ENCODE measurements around the gene ATAD3C. TPM values are rescaled to one million over a fixed set of nuclear protein-coding genes. Genes with fewer than 3 reads are reported as not detected.
"Not testable (repeated sequence)": the region's sequence is repeated elsewhere in the genome, so short reads cannot be mapped to it uniquely, and the experiment has no call there.

ATAD3C gene
- total RNA-seq, 2 donors from 2014 or later = 1.7 to 2.4 TPM

DNA sequence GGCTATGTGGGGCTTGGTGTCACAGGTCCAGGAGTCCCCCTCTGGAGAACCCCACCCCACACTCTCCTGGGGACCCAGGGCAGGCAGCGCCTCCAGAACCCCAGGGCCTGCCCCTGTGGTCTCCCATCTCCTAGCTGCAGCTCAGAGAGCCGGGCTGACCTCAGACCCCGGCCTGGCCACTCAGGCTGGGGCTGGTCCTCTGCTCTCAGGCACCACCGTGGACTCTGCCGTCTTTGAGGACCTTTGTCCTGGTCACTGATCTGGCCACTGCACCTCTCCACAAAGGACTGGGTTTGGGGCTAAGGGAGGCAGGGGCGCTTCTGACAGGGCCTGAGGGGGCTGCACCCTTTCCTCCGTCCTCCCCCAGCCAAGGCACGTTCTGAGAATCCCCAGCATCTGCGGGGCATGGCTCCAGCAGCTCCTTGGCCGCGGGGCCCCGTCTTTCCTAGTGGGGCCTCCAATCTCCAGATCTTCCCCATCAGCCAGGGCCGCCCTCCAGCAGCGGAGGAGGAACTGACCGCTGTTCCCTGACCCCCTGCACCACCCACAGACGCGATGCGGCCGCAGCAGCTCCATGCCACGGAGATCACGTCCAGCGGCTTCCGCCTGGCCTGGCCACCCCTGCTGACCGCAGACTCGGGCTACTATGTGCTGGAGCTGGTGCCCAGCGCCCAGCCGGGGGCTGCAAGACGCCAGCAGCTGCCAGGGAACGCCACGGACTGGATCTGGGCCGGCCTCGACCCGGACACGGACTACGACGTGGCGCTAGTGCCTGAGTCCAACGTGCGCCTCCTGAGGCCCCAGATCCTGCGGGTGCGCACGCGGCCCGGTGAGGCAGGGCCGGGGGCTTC lies 10.7 kb upstream of the ATAD3C start:
- intact Hi-C loops (cut with DNase I) = no loop called here
- DNase-seq (no peak), ATAC-seq (no peak)

DNA sequence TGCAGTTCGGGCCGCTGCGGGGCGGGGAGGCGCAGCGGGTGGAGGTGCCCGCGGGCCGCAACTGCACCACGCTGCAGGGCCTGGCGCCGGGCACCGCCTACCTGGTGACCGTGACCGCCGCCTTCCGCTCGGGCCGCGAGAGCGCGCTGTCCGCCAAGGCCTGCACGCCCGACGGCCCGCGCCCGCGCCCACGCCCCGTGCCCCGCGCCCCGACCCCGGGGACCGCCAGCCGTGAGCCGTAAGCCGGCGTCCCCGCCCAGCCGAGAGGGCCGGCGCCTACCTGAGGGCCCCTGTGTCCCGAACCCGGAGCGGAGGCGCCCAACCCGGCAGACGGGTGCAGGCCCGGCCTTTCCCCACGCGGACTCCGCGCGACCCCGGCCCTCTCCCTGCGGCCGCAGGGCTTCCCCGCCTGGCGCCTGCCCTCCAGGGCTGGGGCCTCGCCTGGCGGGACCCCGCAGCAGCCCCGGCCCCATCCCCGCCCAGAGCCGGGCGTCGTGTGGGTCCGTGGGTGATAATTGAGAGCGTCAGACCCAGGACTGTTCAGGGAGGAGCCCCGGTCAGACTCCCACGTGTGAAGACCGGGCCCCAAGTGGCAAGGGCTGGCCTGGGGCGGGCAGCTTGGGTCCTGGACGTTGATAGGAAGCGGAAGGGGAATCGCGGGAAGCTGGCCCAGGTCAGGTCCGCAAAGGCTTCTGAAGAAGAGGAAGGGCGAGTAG lies 9.8 kb upstream of the ATAD3C start:
- intact Hi-C loops (cut with DNase I) = loop anchor here in 1 of 2 donors (2.0 to 5.0 kb wide), 2 partner anchors 32 to 59 kb away; partner anchors contain the start of gene MRPL20
- no peak for ATAC-seq
- peak; percentile 25 for DNase-seq

DNA sequence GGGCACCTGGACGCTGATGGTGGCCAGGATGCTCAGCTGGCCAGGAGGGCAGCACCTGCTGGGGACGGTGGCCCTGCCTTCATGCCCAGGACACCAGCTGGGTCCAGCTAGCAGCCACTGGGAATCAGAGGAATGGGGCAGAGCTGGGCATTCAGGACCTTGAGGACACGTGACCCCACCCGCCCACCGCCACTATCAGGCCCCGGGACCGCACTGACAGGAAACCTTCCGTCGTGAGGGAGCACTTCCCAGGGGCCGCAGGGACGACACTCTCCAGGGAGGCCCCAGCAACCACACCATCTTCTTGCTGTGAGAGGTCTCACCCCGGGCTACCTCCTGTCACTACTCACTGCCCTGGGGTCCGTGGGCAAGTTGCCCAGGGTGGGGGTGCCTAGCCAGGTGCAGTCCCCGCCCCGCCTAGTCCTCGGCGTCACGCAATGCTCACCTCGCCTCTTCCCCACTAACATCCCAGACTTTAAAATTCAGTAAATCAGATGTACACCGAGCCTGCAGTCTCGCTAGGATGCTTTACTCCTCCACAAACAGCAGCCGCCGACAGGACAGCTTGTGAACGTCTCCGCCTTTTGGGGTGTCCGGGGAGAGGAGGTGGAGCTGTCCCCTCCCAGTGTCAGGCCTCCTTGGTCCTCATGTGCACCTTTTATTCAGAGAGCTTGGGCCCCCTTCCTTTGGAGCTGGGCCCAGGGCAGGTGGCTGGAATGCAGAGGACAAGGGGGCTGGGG lies 9.1 kb upstream of the ATAD3C start:
- intact Hi-C loops (cut with DNase I) = loop anchor here in 1 of 2 donors (2.0 to 5.0 kb wide), 2 partner anchors 33 to 58 kb away; partner anchors contain the start of gene MRPL20
- no peak for ATAC-seq

DNA sequence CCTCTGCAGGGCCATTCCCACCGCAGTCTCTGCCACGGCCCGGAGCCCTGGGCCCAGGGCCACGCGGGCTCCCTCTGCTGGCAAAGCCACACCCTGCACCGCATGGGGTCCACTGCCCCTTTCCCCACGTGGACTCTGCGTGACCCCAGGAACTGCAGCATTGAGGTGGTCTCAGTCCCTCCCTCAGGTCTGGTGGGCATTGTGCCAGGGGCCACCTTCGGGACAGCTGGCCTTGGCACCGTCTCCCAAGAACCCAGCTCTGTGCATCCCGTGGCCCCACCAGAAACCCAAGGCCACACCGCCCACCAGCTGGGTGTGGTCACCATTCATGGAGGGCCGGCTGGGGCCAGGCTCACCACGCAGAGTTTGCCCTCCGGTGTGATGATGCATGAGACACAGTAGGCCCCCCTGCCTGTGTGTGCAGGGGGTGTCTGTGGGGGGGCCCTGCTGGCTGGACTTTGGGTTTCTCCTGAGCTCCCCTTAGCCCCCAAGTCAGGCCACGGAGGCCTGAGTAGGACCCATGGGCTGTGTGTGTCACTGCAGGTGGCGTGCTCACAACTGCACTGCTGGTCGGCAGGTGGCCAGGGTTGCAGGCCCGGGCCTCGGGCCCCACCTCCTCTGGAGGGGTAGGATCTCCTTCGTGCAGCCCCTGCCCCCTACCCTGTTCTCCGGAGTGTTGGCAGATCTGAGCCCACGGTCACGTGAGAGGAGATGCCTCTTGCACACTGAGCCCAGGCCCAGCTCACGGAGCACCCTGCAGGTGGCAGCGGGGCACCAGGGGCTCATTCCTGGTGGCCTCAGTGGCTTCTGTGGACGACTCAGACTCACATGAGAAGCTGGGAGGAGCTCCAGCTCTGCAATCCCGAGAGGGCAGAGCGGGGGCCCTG lies 8.2 kb upstream of the ATAD3C start:
- intact Hi-C loops (cut with DNase I) = loop anchor here in 1 of 2 donors (2.0 to 5.0 kb wide), 2 partner anchors 34 to 58 kb away; partner anchors contain the start of gene MRPL20
- ATAC-seq (peak; percentile 80 to 85), DNase-seq (peak; percentile 65)

More for the DNA sequence above, 9.1 kb upstream of the ATAD3C start:
- DNase-seq = no peak

DNA sequence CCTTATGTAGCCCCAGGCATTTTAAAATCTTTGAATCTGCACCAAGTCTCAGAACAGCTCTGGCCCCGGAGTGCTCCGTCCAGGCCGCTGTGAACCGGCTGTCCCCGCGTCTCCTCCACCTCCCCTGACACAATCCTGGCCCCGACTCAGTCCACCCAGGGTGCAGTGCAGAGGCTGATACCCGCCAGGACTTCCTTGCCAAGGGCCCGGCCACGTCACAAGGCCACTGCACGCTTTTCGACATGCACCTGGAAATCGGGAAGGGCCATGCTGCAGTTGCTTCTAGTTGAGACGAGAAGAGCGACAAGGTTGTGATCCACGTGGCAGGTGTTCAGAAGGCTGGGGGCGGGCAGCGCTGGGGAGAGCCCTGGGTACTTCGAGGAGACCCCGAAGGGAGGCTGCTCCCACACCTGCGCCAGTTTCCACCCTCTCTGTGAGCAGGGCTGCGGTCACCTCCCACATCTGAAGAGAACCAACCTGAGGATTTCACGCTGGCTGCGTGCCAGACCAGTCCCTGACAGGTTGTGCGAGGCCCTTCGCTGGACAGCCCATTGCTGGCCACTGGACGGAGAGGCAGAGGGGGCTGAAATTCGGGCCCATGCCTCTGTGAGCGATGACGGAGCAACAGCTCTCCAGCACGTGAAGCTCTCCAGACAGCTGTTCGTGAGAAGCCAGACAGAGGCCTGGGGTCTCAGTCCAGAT lies 7.3 kb upstream of the ATAD3C start:
- DNase-seq (peak; percentile 24), ATAC-seq (peak in 1 of 2 donors; percentile 16)
- intact Hi-C loops (cut with DNase I) = loop anchor here in 1 of 2 donors (5.0 kb wide), 1 partner anchor 35 kb away; the partner anchor contains the start of gene MRPL20

DNA sequence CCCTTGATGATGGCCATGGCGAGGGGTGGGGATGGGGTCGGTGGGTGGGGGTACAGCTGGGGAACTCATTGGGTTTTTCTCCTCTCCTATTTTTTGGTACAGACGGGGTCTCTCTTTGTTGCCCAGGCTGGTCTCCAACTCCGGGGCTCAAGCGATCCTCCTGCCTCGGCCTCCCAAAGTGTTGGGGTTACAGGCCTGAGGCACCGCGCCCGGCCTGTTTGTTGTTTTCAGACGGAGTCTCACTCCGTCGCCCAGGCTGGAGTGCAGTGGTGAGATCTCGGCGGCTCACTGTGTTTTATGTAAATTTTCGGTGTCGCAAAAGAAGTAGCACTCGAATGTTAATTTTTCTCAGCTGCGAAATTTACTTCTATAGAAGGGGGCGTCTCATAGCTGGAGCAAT lies 2.9 kb upstream of the ATAD3C start:
- ATAC-seq; intact Hi-C loops (cut with DNase I); DNase-seq: not testable (repeated sequence)

DNA sequence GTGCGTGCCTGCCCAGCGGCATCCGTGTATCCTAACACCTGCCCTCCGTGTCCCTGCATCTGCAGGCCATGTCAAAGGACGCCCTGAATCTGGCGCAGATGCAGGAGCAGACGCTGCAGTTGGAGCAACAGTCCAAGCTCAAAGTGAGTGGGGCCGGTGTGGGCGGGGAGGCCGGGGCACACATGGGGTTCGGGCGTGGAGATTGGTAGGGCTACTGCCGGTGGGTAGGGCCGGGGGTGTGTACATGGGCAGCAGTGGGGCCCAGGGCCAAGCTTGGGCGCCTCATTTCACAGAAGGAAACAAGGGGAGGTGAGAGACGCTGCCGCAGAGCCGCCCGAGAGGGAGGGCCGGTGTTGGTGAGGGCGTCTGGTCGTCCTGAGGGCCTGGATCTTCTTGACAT lies 1.1 kb downstream of the ATAD3C start:
- ATAC-seq; DNase-seq; intact Hi-C loops (cut with DNase I): not testable (repeated sequence)

DNA sequence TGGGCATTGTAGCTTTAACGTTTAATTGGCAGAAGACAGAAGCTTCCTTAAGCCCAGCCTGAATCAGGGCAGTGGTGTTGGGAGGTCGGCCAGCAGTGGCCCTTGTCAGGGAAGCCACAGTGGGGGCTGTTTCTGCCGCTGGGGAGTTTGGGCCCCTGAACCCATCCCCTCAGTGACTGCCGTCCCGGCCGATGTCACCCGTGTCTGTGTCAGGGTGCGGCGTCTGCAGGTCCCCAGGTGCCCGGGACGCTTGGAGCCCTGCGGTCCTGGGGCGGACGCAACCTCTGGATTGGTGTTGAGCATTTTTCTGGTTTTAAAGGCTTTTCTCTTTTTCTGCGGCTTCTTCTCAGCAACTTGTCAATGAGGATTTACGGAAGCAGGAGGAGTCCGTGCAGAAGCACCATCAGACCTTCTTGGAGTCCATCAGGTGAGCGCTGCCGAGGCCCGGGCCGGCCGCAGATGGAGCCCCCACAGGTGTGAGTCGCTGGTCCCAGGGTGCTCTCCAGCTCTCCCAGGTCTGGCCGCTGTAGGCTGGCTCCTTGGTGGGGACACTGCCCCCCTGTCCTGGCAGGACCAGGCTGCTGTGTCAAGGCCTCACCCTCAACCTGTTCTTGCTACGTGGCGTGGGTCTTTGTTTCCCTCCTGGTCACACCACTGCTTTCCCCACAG lies 2.3 kb downstream of the ATAD3C start:
- ATAC-seq = no peak
- no peak for DNase-seq
- intact Hi-C loops (cut with DNase I) = no loop called here

DNA sequence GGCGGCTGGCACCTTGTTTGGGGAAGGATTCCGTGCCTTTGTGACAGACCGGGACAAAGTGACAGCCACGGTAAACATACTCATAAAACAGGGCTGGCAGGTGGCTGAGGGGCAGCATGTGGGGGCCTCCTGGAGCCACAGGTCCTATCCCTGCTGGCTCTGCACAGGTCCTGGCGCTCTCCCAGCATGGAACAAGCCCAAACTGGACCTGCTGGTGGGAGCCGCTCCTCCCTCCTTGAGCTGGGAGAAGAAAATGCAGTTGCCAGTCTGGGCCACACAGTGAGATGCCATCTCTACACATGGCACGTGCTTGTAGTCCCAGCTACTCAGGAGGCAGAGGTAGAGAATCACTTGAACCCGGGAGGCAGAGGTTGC lies 2.9 kb downstream of the ATAD3C start:
- intact Hi-C loops (cut with DNase I); DNase-seq; ATAC-seq: not testable (repeated sequence)

DNA sequence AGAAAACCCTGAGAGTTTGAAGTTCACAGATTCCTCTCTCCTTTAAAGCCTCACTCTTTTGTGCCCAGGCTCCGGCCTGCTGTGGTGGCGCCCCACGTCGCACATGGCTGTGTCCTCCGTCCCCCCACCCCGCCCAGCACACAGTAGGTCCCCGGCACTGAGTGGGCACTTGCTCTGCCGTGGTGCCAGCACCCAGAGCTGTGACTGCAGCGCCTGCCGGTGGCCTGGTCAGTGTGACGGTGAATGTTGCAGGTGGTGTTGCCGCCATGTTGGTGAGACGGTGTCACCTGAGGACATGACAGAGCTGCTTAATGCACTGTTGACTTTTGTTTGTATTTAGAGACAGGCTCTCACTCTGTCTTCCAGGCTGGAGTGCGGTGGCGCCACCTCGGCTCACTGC lies 3.4 kb downstream of the ATAD3C start:
- intact Hi-C loops (cut with DNase I) = no loop called here
- DNase-seq = no peak
- no peak for ATAC-seq

DNA sequence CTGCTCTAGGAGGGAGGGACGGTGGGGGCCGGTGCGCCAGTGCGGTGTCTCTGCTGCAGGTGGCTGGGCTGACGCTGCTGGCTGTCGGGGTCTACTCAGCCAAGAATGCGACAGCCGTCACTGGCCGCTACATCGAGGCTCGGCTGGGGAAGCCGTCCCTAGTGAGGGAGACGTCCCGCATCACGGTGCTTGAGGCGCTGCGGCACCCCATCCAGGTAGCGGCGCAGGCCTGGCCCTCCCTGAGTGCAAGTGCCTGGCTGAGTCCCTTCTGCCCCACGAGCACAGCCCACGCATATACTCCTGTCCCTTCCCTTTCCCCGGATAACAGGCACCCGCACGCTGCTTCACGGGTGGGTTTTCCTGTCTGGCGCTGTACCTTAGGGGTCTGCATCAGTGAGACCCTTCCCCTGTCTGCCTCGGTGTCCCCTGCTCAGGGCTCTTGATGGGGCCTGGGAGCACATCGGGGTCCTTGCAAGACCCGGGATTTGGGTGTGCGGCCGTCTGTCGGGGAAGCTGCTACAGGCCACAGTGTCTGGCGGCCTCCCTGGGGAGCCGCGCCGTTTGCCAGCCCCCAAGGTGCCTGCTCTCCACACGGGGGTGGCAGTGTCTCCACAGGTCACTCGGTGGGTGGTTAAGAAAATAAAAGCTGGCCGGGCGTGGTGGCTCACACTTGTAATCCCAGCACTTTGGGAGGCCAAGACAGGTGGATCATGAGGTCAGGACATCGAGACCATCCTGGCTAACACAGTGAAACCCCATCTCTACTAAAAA lies 5.0 kb downstream of the ATAD3C start:
- intact Hi-C loops (cut with DNase I); ATAC-seq; DNase-seq: not testable (repeated sequence)

DNA sequence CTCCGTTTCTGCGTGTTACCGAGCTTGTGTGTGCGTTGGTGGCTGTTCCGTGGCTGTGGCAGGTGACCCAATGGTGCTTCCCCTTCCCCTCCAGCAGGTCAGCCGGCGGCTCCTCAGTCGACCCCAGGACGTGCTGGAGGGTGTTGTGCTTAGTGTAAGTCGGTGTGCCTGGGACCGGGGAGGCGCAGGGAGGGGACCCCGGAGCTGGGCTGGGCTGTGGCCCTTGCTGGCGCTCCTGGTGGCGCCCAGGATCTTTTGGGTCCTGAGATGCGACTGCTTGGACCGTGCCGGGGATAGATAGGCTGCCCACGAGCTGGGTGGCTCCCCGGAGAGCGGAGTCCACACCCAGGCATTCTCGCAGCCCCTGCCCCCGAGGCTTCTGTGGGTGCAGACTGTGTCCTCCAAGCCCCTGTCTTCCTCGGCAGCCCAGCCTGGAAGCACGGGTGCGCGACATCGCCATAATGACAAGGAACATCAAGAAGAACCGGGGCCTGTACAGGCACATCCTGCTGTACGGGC lies 5.9 kb downstream of the ATAD3C start:
- intact Hi-C loops (cut with DNase I) = no loop called here
- ATAC-seq (no peak), DNase-seq (no peak)

DNA sequence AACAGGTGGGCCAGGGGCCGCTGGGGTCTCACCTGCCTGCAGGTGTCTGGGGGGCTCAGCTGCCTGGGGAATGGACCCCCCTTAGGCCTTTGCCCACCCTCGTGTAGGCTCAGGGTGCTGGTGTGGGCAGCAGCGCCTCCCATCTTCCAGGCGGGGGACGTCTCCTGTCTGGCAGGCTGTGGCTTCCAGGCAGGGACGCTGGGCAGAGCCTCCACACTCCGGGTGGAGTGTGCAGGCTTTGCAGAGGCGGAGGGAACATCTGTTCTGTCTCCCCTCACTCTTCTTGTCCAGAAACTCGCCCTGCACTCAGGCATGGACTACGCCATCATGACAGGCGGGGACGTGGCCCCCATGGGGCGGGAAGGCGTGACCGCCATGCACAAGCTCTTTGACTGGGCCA lies 6.4 kb downstream of the ATAD3C start:
- intact Hi-C loops (cut with DNase I); DNase-seq; ATAC-seq: not testable (repeated sequence)

DNA sequence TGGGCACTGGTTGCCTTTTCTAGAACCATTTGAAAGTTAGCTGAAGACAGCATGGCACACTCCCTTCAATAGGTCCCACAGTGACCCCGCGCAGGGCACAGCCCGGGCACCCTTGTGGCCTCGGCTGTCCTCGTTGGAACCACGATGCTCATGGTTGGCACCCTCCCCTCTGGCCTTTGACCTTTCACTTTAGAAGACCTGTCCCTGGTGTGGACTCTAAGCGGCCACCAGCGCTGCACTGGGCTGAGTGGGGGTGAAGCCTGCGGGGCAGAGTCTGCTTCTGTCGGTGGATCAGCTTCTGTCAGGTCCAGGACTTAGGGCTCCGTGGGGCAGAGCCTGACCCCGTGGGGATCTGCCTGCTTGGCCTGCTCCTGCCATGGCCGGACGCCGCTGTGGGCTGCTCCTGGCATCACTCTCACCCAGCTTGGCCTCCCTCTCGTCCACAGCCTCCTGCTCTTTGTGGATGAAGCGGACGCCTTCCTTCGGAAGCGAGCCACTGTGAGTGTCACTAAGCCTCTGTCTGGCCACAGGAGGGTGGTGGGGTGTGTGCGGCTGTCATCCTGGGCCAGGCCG lies 7.3 kb downstream of the ATAD3C start:
- DNase-seq; intact Hi-C loops (cut with DNase I); ATAC-seq: not testable (repeated sequence)

DNA sequence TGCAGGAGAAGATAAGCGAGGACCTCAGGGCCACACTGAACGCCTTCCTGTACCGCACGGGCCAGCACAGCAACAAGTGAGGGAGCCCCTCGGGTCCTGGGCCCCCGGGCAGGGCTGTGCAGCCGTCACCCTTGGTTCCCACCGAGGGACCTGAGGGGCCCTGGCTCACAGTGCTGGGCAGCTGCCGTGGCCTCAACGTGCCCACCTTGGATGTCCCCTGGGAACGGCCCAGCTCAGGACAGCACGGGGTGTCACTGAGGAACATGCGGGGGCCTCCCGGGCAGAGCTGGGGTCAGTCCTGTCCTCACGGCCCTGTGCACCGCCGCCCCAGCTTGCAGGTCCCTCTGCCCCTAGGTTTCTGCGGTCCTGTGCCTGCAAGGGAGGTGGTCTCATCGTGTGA lies 9.7 kb downstream of the ATAD3C start:
- ATAC-seq; intact Hi-C loops (cut with DNase I); DNase-seq: not testable (repeated sequence)

DNA sequence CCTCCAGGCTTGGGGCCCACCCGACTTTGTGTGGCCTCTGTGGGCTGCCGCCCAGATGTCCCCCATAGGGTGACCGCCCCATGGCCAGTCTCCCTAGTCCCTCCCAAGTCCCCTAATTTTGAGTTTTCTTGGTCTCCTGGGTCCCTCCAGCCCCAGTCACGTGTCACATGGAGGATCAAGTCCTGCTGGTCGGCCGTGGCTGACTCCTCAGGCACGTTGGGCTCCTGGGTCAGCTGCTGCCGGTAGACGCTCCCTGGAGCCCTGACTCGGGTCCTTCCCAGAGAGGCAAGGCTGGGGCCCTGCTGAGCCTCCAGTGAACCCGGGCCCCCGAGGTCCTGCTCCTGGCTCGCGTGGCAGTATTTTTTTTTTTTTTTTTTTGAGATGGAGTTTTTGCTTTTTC lies 10.2 kb downstream of the ATAD3C start:
- intact Hi-C loops (cut with DNase I); ATAC-seq; DNase-seq: not testable (repeated sequence)

All from left cardiac atrium (tissue), 4 donors.